ENCODE results near the gene MTREX.

Gene MTREX

GRCh38 chr5:55324815-55325418, 17.1 kb downstream of the MTREX start:
- DNase-seq (ENCODE audit: low read depth, low spot score): no peak

DNA sequence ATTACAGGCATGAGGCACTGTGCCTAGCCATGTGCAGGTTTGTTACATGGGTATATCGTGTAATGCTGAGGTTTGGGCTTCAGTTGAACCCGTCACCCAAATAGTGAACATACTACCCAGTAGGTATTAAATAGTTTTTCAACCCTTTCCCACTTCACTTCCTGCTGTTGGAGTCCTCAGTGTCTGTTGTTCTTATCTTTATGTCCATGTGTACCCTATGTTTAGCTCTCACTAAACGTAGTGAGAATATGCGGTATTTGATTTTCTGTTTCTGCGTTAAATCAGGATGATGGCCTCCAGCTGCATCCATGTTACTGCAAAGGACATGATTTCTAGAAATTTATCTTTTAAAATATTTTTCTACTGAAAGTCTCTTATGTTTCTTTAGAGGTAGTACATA, 17.8 kb downstream of the MTREX start:
- DNase-seq (ENCODE audit: low read depth, low spot score): no peak

DNA sequence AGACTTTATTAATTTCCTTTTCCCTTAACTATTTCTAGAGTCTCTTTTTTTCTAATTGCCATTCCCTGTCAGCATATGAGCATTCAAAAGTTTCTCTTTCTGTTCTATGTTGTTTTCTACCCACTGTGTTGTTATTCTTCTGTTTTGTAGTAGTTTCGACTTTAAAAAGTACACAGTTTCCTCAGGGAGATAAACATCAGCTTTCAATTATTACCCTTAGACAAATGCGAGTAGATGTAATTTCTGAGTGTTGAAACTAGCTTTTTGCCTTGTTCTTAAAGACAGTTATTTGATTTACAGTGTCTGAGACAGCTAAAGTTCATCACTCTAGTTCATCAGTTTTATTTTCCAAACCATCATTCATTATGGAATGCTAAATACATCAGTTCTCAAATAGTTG, 19.5 kb downstream of the MTREX start:
- no peak for DNase-seq (ENCODE audit: low read depth, low spot score)

- no peak for DNase-seq (ENCODE audit: low read depth, low spot score)
These were observed 23.5 kb downstream of the MTREX start for GRCh38 chr5:55331321-55331720.

DNA sequence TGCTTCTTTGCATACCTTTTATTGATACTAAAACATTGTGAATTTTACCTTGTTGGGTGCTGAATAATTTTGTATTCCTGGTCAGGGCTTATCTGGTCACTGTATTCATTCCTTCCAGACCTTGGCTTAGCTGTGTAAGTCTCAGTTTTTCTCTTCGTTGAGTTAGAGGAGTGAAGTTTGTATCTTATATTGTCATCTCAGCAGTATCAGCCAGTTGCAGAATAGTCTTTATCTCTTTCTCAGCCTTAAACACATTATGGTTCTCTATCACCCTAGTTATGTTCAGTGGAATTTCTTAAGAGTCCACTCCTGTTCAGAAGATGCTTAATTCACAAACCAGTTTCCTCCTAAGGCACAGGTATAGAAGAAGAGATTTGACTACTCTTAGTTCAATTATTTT, 25.2 kb downstream of the MTREX start:
- DNase-seq (ENCODE audit: low read depth, low spot score): no peak

- DNase-seq (ENCODE audit: low read depth, low spot score): no peak
These were observed 26.0 kb downstream of the MTREX start for GRCh38 chr5:55333811-55334210.

- DNase-seq (ENCODE audit: low read depth, low spot score): no peak
These were observed 30.4 kb downstream of the MTREX start for GRCh38 chr5:55338092-55338613.

- no peak for DNase-seq (ENCODE audit: low read depth, low spot score)
These were observed 31.0 kb downstream of the MTREX start for GRCh38 chr5:55338810-55339243.

- no peak for DNase-seq (ENCODE audit: low read depth, low spot score)
These were observed 35.3 kb downstream of the MTREX start for GRCh38 chr5:55343107-55343506.

DNA sequence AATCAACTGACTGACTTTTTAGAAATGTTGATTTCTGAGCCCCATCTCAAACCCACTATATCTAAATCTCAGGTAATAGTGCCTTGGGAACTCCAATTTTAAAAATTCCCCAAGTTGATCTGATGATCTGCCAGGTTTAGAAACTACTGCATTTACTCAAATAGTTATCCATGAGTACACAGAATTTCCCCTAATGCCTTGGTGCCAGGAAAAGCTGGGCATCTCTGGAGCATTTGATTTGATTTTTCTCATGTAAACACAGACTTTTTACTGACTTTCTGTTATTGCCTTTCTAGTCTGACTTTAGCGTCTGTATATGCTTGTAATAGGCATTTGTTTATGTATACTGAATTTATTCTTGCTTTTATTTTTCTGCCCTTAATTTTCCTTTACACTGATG, 35.8 kb downstream of the MTREX start:
- DNase-seq (ENCODE audit: low read depth, low spot score): no peak

DNA sequence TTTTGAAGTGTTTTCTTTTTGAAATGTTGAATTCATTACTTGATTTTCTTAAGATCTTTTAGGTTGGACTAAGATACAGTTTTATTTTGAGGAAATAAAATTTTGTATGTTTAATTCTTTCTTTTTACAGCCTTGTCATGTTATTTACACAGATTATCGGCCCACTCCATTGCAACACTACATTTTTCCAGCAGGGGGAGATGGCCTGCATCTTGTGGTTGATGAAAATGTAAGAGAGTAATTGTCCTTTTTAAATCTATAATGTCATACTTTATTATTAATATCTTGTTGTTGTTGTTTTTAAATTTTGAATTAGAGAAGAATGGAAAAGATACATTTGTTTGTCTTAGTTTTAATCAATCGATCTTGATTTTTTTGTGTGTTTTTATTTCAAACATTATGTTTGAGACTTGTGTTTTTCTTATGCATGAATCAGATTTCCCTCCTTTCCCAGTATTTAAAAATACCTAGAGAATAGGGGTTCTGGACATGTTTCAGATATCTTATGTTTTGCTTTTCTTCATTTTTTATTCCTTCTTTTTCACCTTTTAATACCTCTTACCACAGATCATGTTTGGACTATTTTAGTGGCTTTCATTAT, 36.7 kb downstream of the MTREX start:
- no peak for DNase-seq (ENCODE audit: low read depth, low spot score)

DNA sequence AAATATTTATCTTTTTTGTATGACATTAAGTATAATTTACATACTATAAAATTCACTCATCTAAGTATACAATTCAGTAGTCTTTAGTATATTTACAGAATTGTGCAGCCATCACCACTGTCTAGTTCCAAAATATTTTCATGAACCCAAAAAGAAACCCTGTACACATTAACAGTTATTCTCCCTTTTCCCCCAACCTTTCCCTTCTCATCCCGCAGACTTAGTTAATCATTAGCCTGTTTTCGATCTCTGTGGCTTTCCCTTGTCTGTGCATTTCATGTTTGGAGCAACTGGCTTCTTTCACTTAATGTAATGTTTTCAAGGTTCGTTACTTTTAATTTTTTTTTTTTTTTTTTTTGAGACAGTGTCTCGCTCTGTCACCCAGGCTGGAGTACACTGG, 37.5 kb downstream of the MTREX start:
- no peak for DNase-seq (ENCODE audit: low read depth, low spot score)

- DNase-seq (ENCODE audit: low read depth, low spot score): no peak
These were observed 40.0 kb downstream of the MTREX start for GRCh38 chr5:55347786-55348185.

- DNase-seq (ENCODE audit: low read depth, low spot score): no peak
These were observed 43.0 kb downstream of the MTREX start for GRCh38 chr5:55350754-55351153.

DNA sequence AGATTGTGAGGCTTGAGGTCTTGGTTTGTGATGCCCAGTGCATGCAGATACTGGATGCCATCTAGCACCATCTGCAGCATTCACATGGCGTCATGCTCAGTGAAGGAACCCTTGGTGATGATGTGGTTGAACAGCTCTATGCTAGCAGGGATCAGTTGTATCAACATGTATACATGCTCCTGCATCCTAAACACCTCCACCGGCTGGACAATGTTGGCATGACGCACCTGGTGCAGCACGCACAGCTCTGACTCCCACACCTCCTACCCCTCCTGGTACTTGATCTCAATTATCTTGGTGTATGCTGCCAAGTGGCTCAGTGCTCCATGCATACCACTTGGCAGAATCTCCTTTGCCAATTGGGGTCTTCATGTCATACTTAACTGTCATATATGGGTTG, 49.1 kb downstream of the MTREX start:
- DNase-seq (ENCODE audit: low read depth, low spot score): no peak

DNA sequence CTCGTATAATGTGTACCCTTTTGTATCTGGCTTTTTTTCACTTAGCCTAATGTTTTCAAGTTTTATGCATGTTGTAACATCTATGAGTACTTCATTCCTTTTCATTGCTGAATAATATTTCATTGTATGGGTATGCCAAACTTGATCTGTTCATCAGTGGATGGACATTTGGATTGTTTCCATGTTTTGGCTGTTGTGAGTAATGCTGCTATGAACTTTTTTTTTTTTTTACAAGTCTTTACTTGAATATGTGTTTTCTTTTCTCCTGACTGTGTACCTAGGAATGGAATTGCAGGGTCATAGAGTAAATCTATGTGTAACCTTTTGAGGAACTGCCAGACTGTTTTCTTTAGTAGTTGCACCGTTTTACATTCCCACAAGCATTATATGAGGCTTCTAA, 52.4 kb downstream of the MTREX start:
- DNase-seq (ENCODE audit: low read depth, low spot score): no peak

DNA sequence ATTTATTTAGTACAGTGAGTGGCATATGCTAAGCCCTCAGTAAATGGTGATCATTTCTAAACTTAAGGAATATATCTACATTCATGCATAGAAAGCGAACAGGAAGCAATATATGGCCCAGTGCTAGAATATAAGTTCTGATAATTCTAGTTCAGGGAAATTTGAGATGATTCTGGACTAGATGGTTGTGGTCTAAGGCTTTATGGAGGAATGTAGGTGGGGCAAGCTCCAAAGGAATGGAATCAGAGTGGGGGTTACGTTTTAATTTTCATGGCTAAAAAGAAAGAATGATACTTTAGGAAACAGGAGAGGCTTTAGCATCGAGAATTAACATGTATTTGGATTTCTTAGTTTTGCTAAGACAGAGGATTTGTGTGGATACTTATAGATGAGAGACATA, 56.1 kb downstream of the MTREX start:
- DNase-seq (ENCODE audit: low read depth, low spot score): no peak

- DNase-seq (ENCODE audit: low read depth, low spot score): no peak
These were observed 56.8 kb downstream of the MTREX start for GRCh38 chr5:55364537-55365055.

DNA sequence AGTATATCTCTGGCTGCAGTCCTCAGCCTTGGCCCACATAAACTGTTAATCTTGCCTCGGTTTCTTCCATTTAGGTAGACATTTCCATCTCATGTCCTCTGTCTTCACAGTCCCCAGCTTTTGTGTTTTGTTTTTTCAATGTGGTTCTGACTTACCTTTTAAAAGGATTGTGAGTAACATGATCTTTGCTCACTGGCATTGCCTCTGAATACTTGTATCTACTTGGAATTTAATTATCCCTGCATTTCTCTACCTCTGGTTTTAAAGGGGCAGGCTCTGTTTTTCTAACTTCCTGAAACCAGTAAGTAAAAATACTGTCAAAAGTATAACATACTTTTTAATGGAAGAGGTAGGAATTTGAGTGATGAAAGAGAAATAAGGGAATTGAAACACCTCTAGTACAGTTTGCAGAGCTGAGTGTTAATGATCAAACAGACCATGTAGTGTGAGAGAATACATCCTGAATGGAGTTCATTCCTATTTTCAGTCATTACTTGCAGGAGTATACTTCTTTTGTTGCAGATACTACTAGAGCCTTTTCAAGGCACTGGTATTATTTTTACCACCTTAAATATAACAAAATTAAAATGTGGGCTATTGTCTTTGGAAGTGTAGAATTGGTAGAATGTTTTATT, 62.6 kb downstream of the MTREX start:
- DNase-seq (ENCODE audit: low read depth, low spot score): no peak

GRCh38 chr5:55371145-55371544, 63.4 kb downstream of the MTREX start:
- no peak for DNase-seq (ENCODE audit: low read depth, low spot score)

DNA sequence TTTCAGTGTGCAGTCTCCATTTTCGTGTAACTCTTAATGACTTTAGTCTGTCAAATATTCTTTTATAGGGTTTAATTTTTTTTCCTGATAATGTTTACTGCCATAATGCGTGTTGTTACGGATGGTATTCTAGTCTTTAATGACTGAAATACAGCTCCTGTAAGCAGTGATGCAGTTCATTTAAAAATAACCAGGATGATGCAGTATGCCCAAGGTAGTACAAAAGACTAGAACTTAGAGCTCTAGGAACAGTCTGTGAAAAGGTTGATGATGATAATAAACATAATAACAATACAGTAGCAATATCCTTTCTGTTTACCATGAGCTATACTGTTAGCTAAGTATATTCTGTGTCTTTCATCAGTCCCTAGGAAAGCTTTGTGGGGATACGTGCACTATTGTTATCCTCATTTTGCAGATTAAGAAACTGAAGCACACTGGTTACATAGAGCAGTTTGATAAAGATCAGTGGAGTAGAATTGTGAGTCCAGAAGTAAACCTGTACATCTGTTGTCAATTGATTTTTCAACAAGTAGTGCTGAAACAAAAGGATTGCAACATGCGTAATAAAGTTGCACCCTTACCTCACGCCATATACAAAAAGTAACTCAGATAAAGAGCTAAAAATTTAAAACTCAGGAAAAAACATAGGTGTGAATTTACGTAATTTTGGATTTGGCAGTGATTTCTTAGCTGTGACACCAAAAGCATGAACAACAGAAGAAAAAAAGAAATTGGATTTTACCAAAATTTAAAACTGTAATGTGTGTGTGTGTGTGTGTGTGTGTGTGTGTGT, 64.5 kb downstream of the MTREX start:
- no peak for DNase-seq (ENCODE audit: low read depth, low spot score)

DNA sequence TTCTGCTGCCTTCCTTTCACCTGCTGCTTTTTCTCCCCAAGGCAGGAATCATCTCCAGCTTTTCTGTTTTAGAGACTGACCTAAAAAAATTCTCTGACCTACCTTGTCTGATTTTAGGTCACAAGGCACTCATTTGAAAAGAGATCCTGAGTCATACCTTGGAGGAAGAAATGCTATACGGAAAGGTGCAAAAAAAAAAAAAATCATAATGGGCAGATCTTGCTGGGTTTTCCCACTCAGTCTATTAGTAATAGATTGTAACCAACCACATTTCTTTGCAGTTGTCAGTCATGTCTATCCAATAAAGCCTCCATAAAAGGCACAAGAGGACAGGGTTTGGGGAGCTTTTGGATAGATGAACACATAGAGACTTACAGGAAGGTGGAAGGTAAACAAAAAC, 70.0 kb downstream of the MTREX start:
- no peak for DNase-seq (ENCODE audit: low read depth, low spot score)

Data from iPS DF 19.7 (cell line).